ENCODE data around the gene NRIP2. TPM values are rescaled to one million over a fixed set of nuclear protein-coding genes. Genes with fewer than 3 reads are reported as not detected.

The NRIP2 gene
- total RNA-seq, 2 donors from 2014 or later: 0.59 to 3.0 TPM

- H3K4me1 ChIP-seq: peaks cover 0 to 23% of the 10 kb centered on the region in 2 donors
- no peak for DNase-seq (ENCODE audit: low spot score)
- no peak for TF ChIP-seq CTCF (IDR thresholded peaks at IDR 0.05)
- peaks cover 14% of the 10 kb centered on the region for H3K36me3 ChIP-seq
- H3K27ac ChIP-seq: no peak overlapping the region
- no peaks in the 10 kb centered on the region for H3K9me3 ChIP-seq
- no peaks in the 10 kb centered on the region for H3K27me3 ChIP-seq
- no peak overlapping the region for H3K4me3 ChIP-seq
Observed at GRCh38 chr12:2833327-2833726, 1.5 kb downstream of the NRIP2 start.

GRCh38 chr12:2832550-2833127 is 2.2 kb downstream of the NRIP2 start:
- Histone ChIP-seq H3K9me3 (no peaks in the 10 kb centered on the region), H3K27me3 (no peaks in the 10 kb centered on the region), H3K27ac (no peak overlapping the region), H3K4me1 (peaks cover 0 to 23% of the 10 kb centered on the region in 2 donors), H3K4me3 (no peak overlapping the region), H3K36me3 (peaks cover 20% of the 10 kb centered on the region)
- no peak for DNase-seq (ENCODE audit: low spot score)
- no peak for TF ChIP-seq CTCF (IDR thresholded peaks at IDR 0.05)

- H3K4me1 ChIP-seq: peaks cover 0 to 6% of the 10 kb centered on the region in 2 donors
- no peak overlapping the region for H3K27ac ChIP-seq
- no peaks in the 10 kb centered on the region for H3K27me3 ChIP-seq
- no peak overlapping the region for H3K4me3 ChIP-seq
- no peak for TF ChIP-seq CTCF (IDR thresholded peaks at IDR 0.05)
- H3K9me3 ChIP-seq: no peaks in the 10 kb centered on the region
- H3K36me3 ChIP-seq: peaks cover 53% of the 10 kb centered on the region
- no peak for DNase-seq (ENCODE audit: low spot score)
Observed at GRCh38 chr12:2829275-2829674, 5.6 kb downstream of the NRIP2 start.

- TF ChIP-seq CTCF (IDR thresholded peaks at IDR 0.05): no peak
- Histone ChIP-seq H3K27me3 (no peaks in the 10 kb centered on the region), H3K4me1 (no peaks in the 10 kb centered on the region), H3K27ac (no peak overlapping the region), H3K36me3 (peaks cover 75% of the 10 kb centered on the region), H3K4me3 (no peak overlapping the region), H3K9me3 (no peaks in the 10 kb centered on the region)
- DNase-seq (ENCODE audit: low spot score): no peak
Observed at GRCh38 chr12:2826721-2827515, 7.9 kb downstream of the NRIP2 start.

- Histone ChIP-seq H3K4me1 (no peaks in the 10 kb centered on the region), H3K36me3 (peaks cover 84% of the 10 kb centered on the region)
Observed at GRCh38 chr12:2826036-2826435, 8.8 kb downstream of the NRIP2 start.

More at GRCh38 chr12:2826036-2826435, 8.8 kb downstream of the NRIP2 start:
- no peak for DNase-seq (ENCODE audit: low spot score)
- H3K4me3 ChIP-seq: no peak overlapping the region
- no peak overlapping the region for H3K27ac ChIP-seq
- no peaks in the 10 kb centered on the region for H3K9me3 ChIP-seq
- no peaks in the 10 kb centered on the region for H3K27me3 ChIP-seq
- TF ChIP-seq CTCF (IDR thresholded peaks at IDR 0.05): no peak

Measured in right atrium auricular region (tissue), 2 donors.